ENCODE results near the gene MCM3AP. TPM values are rescaled to one million over a fixed set of nuclear protein-coding genes. Genes with fewer than 3 reads are reported as not detected.

MCM3AP gene
- total RNA-seq, 1 donor from 2014 or later, result 138 TPM

DNA sequence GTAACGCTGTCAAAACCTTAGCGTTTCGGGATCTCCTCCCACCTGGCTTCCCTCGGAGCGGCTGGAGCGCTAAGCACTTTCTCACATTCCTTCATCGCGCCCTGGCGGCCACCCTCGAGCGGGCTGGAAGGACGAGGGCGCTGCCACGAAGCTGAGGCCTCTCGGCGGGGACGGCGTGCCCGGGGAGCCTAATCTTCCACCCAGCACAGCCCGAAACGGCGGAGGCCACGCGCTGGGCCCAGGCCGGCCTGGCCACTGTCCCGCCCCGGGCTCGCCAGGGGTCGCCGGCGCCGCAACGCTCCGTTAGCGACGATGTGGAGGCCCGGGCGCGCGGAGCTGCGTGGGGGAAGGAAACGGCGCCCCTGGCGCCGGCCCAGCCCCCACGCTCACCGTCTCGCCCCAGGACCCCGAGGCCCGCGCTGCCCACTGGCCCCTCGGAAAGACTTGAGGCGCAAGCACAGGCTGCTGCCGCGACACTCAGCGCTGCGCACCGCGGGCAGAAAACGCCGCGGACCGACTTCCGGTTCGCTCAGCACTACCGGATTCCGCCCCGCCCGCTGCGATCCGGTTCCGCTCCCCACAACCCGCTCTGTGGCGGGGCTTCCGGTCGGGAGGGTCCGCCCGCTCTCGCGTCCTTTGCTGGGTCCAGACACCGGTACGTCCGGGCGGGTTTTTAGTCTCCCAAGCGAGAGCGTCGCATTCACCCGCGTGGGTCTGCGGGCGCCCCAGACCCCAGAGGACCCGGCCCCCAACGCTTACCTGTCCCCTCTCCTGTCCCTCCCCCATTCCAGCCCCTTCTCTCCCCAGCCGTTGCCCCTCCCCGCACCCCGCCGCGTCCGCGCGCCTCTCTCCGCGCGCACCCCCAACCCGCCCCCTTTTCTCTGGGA lies 593 bp upstream of the MCM3AP start, which contains the start of gene YBEY:
TSS of gene YBEY (plus strand) at position 582 of the 887 bp plus-strand sequence. CDS start 572 bp downstream, outside the sequence.
- intact Hi-C loops (cut with micrococcal nuclease), result loop anchor here (1.0 kb wide), 3 partner anchors 10 to 57 kb away; partner anchors contain the start of gene PCNT
- Mint-ChIP-seq H3K27me3 (ENCODE audit: low read depth) (no peaks in the 10 kb centered on the region), H3K4me1 (ENCODE audit: low read depth) (peaks cover 41% of the 10 kb centered on the region)

DNA sequence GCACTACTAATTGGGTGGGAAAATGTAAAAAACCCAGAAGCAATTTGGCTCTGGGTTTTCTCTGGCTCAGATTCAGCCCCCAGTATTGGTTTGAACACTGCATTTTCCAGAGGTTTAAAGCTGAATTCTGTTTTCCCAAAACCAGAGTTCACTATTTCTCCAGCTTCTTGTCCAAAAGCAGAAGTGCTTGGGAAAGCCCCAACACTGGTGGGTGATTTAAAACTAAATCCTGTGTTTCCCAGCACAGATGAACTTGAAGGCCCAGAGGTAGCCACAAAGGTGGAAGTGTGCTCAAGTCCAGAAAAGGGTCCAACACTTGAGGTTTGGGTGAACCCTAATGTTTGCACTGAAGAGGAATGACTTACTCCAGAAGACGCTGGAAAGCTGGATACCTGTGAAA lies 678 bp downstream of the MCM3AP start:
- Mint-ChIP-seq H3K4me1 (ENCODE audit: low read depth) (peaks cover 40% of the 10 kb centered on the region), H3K27me3 (ENCODE audit: low read depth) (no peaks in the 10 kb centered on the region), H3K36me3 (ENCODE audit: low read depth) (peaks cover 61% of the 10 kb centered on the region), H3K27ac (no peak overlapping the region), H3K9me3 (no peaks in the 10 kb centered on the region), H3K4me3 (ENCODE audit: low read depth) (peak overlapping the region; percentile 93)
- intact Hi-C loops (cut with micrococcal nuclease), result no loop called here
- no peak for DNase-seq (ENCODE audit: low spot score)

More for the DNA sequence above, 593 bp upstream of the MCM3AP start, which contains the start of gene YBEY:
- peak within 1 kb of the TSS; percentile 98 for H3K4me3 Mint-ChIP-seq (ENCODE audit: low read depth)
- peak within 1 kb of the TSS; percentile 99 for H3K27ac Mint-ChIP-seq
- peaks cover 56% of the 10 kb centered on the region for H3K36me3 Mint-ChIP-seq (ENCODE audit: low read depth)
- H3K9me3 Mint-ChIP-seq, result no peaks in the 10 kb centered on the region
- DNase-seq (ENCODE audit: low spot score), result peak; percentile 85

DNA sequence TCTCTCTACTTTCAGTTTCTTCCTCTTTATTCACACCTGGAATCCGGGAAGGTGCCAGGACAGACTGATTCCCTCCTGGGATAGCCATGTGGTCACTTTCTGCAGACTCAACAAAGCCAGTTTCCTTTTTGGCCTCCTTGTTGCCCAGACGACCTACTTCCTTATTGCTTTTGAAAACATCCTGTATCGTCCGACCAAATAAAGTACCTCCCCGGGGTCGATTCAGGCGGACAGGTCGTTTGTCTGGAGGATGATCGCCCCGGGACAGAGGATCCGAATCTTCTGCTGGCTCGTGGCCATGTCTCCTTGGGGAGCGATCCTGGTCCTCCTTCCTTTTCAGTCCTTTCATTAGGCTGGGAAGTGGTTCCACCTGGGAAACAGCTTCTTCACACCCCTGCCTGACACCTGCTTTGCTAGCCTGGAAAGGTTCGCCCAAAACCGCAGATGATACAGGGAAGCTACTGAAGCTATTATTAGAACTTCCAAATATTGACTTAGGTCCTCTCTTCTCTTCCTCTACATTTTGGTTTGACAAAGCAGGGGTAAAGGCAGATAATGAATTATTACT lies 1.2 kb downstream of the MCM3AP start:
- intact Hi-C loops (cut with micrococcal nuclease), result no loop called here
- Mint-ChIP-seq H3K27ac (peak overlapping the region; percentile 83), H3K4me3 (ENCODE audit: low read depth) (peak overlapping the region; percentile 93), H3K4me1 (ENCODE audit: low read depth) (peaks cover 38% of the 10 kb centered on the region), H3K9me3 (no peaks in the 10 kb centered on the region), H3K36me3 (ENCODE audit: low read depth) (peaks cover 64% of the 10 kb centered on the region), H3K27me3 (ENCODE audit: low read depth) (no peaks in the 10 kb centered on the region)
- DNase-seq (ENCODE audit: low spot score), result no peak

DNA sequence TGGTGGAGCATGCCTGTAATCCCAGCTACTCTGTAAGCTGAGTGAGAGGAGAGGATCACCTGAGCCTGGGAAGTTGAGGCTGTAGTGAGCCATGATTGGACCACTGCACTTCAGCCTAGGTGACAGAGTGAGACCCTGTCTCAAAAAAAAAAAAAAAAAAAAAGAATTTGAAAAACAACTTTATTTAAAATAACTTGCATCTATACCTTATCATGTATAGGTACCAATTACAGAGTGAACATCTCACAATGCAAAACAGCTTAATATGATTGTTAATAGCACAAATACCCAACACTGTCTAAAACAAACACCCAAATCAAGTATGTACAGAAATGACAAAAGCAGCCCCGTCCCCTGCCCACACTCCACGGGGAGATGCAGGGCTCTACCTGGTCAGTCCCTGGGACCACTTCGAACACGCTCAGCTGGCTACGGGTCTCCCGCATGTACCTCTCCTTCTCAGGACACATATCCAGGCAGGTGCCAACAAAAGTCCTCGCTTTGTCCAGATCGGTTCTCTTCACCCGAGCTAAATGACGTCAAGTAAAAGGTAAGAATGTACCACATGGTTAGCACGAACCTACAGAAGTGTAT lies 10.5 kb downstream of the MCM3AP start:
- no peaks in the 10 kb centered on the region for H3K27me3 Mint-ChIP-seq (ENCODE audit: low read depth)
- intact Hi-C loops (cut with micrococcal nuclease), result no loop called here
- no peaks in the 10 kb centered on the region for H3K9me3 Mint-ChIP-seq
- H3K4me3 Mint-ChIP-seq (ENCODE audit: low read depth), result no peak overlapping the region
- no peaks in the 10 kb centered on the region for H3K4me1 Mint-ChIP-seq (ENCODE audit: low read depth)
- no peak overlapping the region for H3K27ac Mint-ChIP-seq
- peaks cover 64% of the 10 kb centered on the region for H3K36me3 Mint-ChIP-seq (ENCODE audit: low read depth)
- DNase-seq (ENCODE audit: low spot score), result no peak

DNA sequence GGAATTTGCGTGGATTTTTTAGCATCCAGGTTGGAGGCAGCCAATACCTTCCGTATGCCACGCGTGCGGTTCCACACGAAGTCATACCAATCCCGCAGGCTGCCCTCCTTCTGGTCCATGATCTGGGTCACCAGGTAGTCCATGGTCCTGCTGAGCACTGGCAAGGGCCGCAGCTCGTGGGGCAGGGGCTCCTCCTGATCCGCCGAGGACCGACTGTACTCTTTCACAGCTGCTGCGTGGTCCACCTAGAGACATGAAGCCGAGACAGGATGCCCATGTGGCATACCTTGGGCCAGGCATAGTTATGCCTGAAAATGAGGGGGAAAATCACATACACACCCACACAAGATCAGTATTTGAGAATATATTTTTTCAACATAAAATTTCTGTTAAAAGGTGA lies 12.1 kb downstream of the MCM3AP start:
- no peak overlapping the region for H3K27ac Mint-ChIP-seq

DNA sequence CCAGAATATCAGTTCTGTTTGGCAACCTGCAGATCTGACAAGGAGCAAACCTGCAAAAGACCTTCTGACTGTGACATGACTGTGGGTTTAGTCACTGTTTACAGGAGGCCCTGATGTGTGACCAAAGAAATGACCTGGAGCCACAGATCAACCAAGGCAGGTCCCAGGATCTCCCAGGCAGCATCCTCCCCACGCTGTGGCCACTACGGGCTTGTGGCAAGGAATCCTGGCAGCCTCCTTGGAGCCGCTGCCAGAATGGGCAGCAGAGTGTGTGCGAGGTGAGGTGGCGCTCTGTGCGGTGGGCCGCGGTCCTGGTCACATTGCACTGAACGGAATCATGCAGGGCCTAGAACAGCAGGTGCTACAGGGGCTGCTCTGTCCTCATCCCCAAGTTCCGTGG lies 15.9 kb downstream of the MCM3AP start:
- no peaks in the 10 kb centered on the region for H3K27me3 Mint-ChIP-seq (ENCODE audit: low read depth)
- no peaks in the 10 kb centered on the region for H3K9me3 Mint-ChIP-seq
- intact Hi-C loops (cut with micrococcal nuclease), result no loop called here
- DNase-seq (ENCODE audit: low spot score), result no peak
- H3K4me3 Mint-ChIP-seq (ENCODE audit: low read depth), result no peak overlapping the region
- no peak overlapping the region for H3K27ac Mint-ChIP-seq
- no peaks in the 10 kb centered on the region for H3K4me1 Mint-ChIP-seq (ENCODE audit: low read depth)
- H3K36me3 Mint-ChIP-seq (ENCODE audit: low read depth), result peaks cover 65% of the 10 kb centered on the region

More for the DNA sequence above, 12.1 kb downstream of the MCM3AP start:
- no peak for DNase-seq (ENCODE audit: low spot score)
- H3K36me3 Mint-ChIP-seq (ENCODE audit: low read depth), result peaks cover 61% of the 10 kb centered on the region
- H3K4me3 Mint-ChIP-seq (ENCODE audit: low read depth), result no peak overlapping the region
- intact Hi-C loops (cut with micrococcal nuclease), result no loop called here
- no peaks in the 10 kb centered on the region for H3K4me1 Mint-ChIP-seq (ENCODE audit: low read depth)
- no peaks in the 10 kb centered on the region for H3K27me3 Mint-ChIP-seq (ENCODE audit: low read depth)
- H3K9me3 Mint-ChIP-seq, result no peaks in the 10 kb centered on the region

DNA sequence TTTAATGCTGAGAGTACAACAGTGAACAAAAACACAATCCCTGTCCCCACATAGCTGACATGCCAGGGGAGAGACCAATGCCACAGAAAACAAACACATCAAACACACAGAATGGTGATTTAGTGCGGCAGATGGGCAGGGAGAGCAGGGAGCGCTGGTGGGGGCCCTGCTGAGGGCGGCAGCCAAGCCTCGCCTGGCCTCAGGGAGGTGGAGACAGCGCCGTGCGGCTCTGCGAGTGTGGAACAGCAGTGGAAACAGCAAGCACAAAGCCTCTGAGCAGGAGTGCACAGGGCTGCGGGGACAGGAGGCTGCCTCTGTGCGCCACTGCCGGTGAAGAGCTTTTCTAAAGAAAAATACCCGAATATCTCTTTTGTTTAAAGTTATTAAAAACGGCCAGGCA lies 17.0 kb downstream of the MCM3AP start:
- Mint-ChIP-seq H3K36me3 (ENCODE audit: low read depth) (peaks cover 61% of the 10 kb centered on the region), H3K4me3 (ENCODE audit: low read depth) (no peak overlapping the region), H3K4me1 (ENCODE audit: low read depth) (no peaks in the 10 kb centered on the region), H3K9me3 (no peaks in the 10 kb centered on the region), H3K27me3 (ENCODE audit: low read depth) (no peaks in the 10 kb centered on the region), H3K27ac (no peak overlapping the region)
- no peak for DNase-seq (ENCODE audit: low spot score)
- intact Hi-C loops (cut with micrococcal nuclease), result no loop called here

DNA sequence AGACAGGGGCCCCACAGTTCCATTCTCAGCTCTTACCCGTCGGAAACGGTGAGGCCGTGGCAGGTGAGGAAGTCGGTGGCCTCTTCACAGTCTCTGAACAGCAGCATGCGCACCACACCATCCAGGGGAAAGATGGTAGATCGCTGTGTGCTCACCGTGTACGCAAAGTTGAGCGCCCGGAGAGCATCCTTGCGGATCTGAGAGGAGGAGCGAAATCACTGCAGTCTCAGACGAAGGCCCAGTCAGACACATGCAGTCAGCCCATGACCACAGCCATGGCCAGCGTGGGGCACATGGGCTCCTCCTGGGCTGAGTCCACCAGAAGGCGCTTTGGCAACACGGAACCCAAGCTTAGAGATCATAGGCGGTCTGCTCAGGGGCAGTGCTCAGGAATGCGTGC lies 18.5 kb downstream of the MCM3AP start:
- no peak for DNase-seq (ENCODE audit: low spot score)
- H3K9me3 Mint-ChIP-seq, result no peaks in the 10 kb centered on the region
- no peaks in the 10 kb centered on the region for H3K27me3 Mint-ChIP-seq (ENCODE audit: low read depth)
- intact Hi-C loops (cut with micrococcal nuclease), result no loop called here
- no peak overlapping the region for H3K27ac Mint-ChIP-seq
- no peak overlapping the region for H3K4me3 Mint-ChIP-seq (ENCODE audit: low read depth)
- peaks cover 58% of the 10 kb centered on the region for H3K36me3 Mint-ChIP-seq (ENCODE audit: low read depth)
- no peaks in the 10 kb centered on the region for H3K4me1 Mint-ChIP-seq (ENCODE audit: low read depth)

DNA sequence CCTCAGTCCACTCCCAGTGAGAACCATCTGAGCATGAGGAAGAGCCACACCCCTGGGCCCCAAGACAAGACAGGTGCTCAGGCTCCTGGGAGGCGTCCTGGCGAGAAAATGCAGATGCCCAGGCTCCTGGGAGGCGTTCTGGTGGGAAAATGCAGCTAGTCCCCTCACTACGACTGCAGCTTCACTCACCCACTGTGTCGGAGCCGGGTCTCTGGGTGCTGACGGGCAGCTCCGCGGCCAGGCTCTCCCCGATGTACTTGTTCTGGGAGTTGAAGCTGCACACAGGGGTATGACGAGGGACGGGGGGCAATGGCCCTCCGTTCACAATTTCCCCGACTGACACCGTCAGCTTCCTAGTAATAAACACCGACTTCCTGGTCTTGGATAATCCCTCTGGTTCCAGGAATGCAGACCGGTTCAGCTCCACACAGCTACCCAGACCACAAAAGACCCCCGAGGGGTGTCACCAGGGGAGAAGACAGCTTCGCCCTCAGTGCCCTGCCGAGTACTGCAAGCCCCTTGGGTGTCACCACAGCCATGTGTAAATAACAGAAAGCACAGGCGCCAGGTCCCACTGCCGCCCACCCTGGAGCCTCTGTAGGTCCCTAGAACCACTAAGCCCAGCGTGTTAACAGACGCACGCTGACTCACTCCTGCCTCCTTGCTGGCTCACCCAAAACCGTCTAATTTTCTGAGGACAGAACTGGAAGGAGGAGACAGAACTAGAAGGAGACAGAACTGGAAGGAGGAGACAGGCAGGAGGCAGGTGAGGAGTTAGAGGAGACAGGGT lies 19.5 kb downstream of the MCM3AP start:
- Mint-ChIP-seq H3K27me3 (ENCODE audit: low read depth) (no peaks in the 10 kb centered on the region), H3K36me3 (ENCODE audit: low read depth) (peaks cover 61% of the 10 kb centered on the region), H3K27ac (no peak overlapping the region), H3K4me3 (ENCODE audit: low read depth) (no peak overlapping the region), H3K4me1 (ENCODE audit: low read depth) (no peaks in the 10 kb centered on the region), H3K9me3 (no peaks in the 10 kb centered on the region)
- DNase-seq (ENCODE audit: low spot score), result no peak
- intact Hi-C loops (cut with micrococcal nuclease), result no loop called here

DNA sequence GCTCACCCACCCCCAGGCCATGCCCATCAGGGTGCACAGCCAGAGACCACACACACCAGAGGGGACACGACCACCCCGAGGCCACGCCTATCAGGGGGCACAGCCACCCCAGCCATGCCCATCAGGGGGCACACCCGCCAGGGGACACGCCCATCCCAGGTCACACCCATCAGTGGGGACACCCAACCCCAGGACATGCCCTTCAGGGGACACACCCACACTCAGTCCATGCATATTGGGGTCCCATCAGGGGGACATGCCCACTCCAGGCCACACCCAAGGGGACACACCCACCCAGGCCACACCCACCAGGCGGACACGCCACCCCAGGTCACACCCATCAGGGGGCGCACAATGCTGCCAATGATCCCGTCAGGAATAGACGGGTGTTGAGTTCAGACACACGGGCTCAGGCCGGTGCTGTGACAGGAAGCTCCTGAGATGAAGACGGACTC lies 20.7 kb downstream of the MCM3AP start:
- H3K36me3 Mint-ChIP-seq (ENCODE audit: low read depth), result peaks cover 58% of the 10 kb centered on the region
- no peak overlapping the region for H3K4me3 Mint-ChIP-seq (ENCODE audit: low read depth)
- DNase-seq (ENCODE audit: low spot score), result no peak
- H3K27me3 Mint-ChIP-seq (ENCODE audit: low read depth), result no peaks in the 10 kb centered on the region
- no peak overlapping the region for H3K27ac Mint-ChIP-seq
- intact Hi-C loops (cut with micrococcal nuclease), result no loop called here
- no peaks in the 10 kb centered on the region for H3K4me1 Mint-ChIP-seq (ENCODE audit: low read depth)
- H3K9me3 Mint-ChIP-seq, result no peaks in the 10 kb centered on the region

DNA sequence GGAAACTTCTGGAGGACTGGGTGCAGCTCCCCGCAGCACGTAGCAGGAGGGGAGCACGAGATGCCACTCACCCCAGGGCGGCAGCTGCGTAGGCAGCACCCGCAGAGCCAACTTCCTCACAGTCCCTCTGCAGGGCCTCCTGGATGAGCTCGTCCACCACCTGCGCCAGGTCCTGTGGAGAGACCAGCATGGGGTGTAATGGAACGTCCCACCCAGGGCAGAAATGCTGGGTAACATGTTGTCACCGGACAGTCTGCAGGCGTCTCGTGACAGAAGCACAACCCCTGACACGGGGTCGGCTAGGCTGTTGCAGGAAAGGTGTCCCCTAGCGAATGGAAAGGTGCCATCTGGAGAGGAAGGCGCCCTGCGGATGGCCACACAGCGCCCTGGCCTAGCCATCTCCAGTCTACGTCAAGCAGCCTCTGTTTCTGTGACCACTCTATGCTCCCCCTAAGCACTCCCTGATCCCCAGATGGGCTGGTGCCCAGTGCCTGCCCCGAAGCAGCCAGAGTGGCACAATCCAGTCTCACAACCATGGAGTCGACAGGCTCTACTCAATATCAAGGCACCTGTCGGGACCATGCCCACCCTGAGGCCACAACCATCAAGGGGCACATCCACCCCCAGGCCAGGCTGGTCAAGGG lies 21.2 kb downstream of the MCM3AP start:
- no peak overlapping the region for H3K4me3 Mint-ChIP-seq (ENCODE audit: low read depth)
- H3K9me3 Mint-ChIP-seq, result no peaks in the 10 kb centered on the region
- no peaks in the 10 kb centered on the region for H3K4me1 Mint-ChIP-seq (ENCODE audit: low read depth)
- H3K27ac Mint-ChIP-seq, result no peak overlapping the region
- DNase-seq (ENCODE audit: low spot score), result no peak
- H3K27me3 Mint-ChIP-seq (ENCODE audit: low read depth), result no peaks in the 10 kb centered on the region
- peaks cover 57% of the 10 kb centered on the region for H3K36me3 Mint-ChIP-seq (ENCODE audit: low read depth)
- intact Hi-C loops (cut with micrococcal nuclease), result no loop called here

DNA sequence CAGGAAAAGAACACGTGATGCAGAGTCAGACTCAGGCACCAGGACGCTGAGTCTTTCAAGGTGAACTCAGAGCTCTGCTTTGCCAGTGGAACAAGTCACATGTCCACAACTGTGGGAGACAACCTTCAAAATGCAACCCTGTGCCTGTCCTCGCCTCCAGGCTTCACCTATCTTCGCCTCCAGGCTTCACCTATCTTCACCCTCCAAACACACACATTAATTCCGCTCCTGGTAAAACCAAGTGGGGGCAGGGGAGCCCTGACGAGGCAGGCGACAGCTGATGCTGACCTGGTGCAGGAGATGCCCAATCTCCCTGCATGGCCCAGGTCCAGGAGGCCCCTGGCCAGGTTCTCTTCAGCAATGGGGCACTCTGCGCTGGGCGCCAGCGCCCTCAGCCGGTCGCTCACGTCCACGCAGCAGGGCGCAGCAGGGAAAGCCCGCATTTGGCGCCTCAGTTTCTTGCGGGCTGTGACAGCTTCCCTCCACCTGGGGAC lies 28.9 kb downstream of the MCM3AP start:
- intact Hi-C loops (cut with micrococcal nuclease), result no loop called here
- no peaks in the 10 kb centered on the region for H3K9me3 Mint-ChIP-seq
- H3K27me3 Mint-ChIP-seq (ENCODE audit: low read depth), result no peaks in the 10 kb centered on the region
- peaks cover 75% of the 10 kb centered on the region for H3K36me3 Mint-ChIP-seq (ENCODE audit: low read depth)
- H3K4me3 Mint-ChIP-seq (ENCODE audit: low read depth), result no peak overlapping the region
- DNase-seq (ENCODE audit: low spot score), result no peak
- peaks cover 15% of the 10 kb centered on the region for H3K4me1 Mint-ChIP-seq (ENCODE audit: low read depth)
- no peak overlapping the region for H3K27ac Mint-ChIP-seq

All from activated T-helper 2 cell treated with anti-CD3 and anti-CD28 coated beads, Interferon-gamma antibody, Interleukin-2, Interleukin-4, amounts not matched to agents 10 μg/mL and 5 μg/mL and 100 μg/mL, durations not matched to agents 14 hours and 24 hours and 36 hours (primary cell).